ENCODE results near the gene NME5.
A peak's percentile ranks its signal among the peaks of the same experiment; 100 is the strongest.
"Not testable (repeated sequence)": the region's sequence is repeated elsewhere in the genome, so short reads cannot be mapped to it uniquely, and the experiment has no call there.

Gene NME5

GRCh38 chr5:138163721-138164120 is 24.5 kb upstream of the NME5 start:
- no peaks in the 10 kb centered on the region for H3K27me3 ChIP-seq (ENCODE audit: control insufficient read depth, insufficient read depth, low read length)
- peaks cover 79% of the 10 kb centered on the region for H3K36me3 ChIP-seq (ENCODE audit: control insufficient read depth, insufficient read depth, low read length)
- H3K9ac ChIP-seq (ENCODE audit: low read depth, low read length) = no peak overlapping the region
- H3K4me1 ChIP-seq (ENCODE audit: control insufficient read depth, insufficient read depth, low read length) = no peaks in the 10 kb centered on the region
- H3K4me3 ChIP-seq (ENCODE audit: low read depth, low read length) = no peak overlapping the region
- H3K9me3 ChIP-seq (ENCODE audit: control insufficient read depth, insufficient read depth, low read length) = no peaks in the 10 kb centered on the region

- Histone ChIP-seq H3K36me3 (ENCODE audit: control insufficient read depth, insufficient read depth, low read length) (peaks cover 72% of the 10 kb centered on the region), H3K4me3 (ENCODE audit: low read depth, low read length) (no peak overlapping the region), H3K27me3 (ENCODE audit: control insufficient read depth, insufficient read depth, low read length) (no peaks in the 10 kb centered on the region), H3K9me3 (ENCODE audit: control insufficient read depth, insufficient read depth, low read length) (no peaks in the 10 kb centered on the region), H3K4me1 (ENCODE audit: control insufficient read depth, insufficient read depth, low read length) (no peaks in the 10 kb centered on the region), H3K9ac (ENCODE audit: low read depth, low read length) (no peak overlapping the region)
Observed at GRCh38 chr5:138160706-138161105, 21.5 kb upstream of the NME5 start.

GRCh38 chr5:138159666-138160065 is 20.4 kb upstream of the NME5 start:
- Histone ChIP-seq H3K4me1 (ENCODE audit: control insufficient read depth, insufficient read depth, low read length) (no peaks in the 10 kb centered on the region), H3K9ac (ENCODE audit: low read depth, low read length) (no peak overlapping the region), H3K4me3 (ENCODE audit: low read depth, low read length) (no peak overlapping the region), H3K9me3 (ENCODE audit: control insufficient read depth, insufficient read depth, low read length) (no peaks in the 10 kb centered on the region), H3K27me3 (ENCODE audit: control insufficient read depth, insufficient read depth, low read length) (no peaks in the 10 kb centered on the region), H3K36me3 (ENCODE audit: control insufficient read depth, insufficient read depth, low read length) (peaks cover 66% of the 10 kb centered on the region)

DNA sequence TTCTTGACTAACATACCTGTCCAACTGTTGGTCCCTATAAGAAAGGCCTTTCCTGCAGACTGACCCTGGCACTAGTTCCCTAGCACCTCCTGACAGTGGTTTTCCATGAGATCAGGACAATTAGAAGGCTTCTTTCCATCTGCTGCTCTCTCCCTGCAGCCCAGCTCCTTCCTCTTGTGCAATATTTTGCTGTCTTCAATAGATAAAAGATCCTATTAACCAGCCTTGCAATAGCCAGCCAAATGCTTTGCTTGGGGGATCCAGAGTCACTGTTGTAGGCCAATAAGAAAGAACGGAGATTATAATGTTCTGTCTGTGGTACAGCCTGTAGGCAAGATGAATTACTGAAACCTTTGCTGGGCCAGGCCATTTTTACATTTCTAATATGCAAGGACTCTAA is 18.4 kb upstream of the NME5 start:
- H3K27me3 ChIP-seq (ENCODE audit: control insufficient read depth, insufficient read depth, low read length) = no peaks in the 10 kb centered on the region
- no peaks in the 10 kb centered on the region for H3K4me1 ChIP-seq (ENCODE audit: control insufficient read depth, insufficient read depth, low read length)
- no peak overlapping the region for H3K4me3 ChIP-seq (ENCODE audit: low read depth, low read length)
- H3K9ac ChIP-seq (ENCODE audit: low read depth, low read length) = no peak overlapping the region
- H3K36me3 ChIP-seq (ENCODE audit: control insufficient read depth, insufficient read depth, low read length) = peaks cover 47% of the 10 kb centered on the region
- H3K9me3 ChIP-seq (ENCODE audit: control insufficient read depth, insufficient read depth, low read length) = no peaks in the 10 kb centered on the region

DNA sequence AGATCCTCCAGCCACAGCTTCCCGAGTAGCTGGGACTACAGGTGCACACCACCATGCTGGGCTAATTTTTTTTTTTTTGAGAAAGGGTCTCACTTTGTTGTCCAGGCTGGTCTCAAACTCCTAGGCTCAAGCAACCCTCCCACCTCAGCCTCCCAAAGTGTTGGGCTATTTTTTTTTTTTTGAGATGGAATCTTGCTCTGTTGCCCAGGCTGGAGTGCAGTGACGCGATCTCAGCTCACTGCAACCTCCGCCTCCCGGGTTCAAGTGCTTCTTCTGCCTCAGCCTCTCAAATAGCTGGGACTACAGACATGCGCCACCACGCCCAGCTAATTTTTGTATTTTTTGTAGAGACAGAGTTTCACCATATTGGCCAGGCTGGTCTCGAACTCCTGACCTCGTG is 16.7 kb upstream of the NME5 start:
- H3K9me3 ChIP-seq (ENCODE audit: control insufficient read depth, insufficient read depth, low read length); H3K4me1 ChIP-seq (ENCODE audit: control insufficient read depth, insufficient read depth, low read length); H3K9ac ChIP-seq (ENCODE audit: low read depth, low read length); H3K4me3 ChIP-seq (ENCODE audit: low read depth, low read length); H3K27me3 ChIP-seq (ENCODE audit: control insufficient read depth, insufficient read depth, low read length): not testable (repeated sequence)
- peaks cover 31% of the 10 kb centered on the region for H3K36me3 ChIP-seq (ENCODE audit: control insufficient read depth, insufficient read depth, low read length)

DNA sequence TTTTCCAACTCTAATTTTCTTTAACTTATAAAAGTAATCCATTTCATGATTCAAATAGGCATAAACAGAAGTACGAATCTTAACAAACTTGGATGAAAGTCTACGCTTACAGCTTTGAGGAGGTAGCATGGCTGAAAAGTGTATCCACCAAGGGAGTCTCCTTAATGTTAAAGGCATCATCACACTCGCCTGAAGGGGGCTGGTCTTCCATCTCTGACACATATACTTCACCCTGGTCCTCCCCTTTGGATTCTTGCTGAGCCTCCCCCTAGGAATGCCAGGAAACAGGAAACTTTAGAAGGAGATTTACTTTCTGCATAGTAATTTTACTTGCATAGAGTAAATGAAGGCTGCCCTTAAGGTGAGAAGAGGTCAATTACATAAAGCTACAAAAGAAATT is 10.3 kb upstream of the NME5 start:
- H3K9me3 ChIP-seq (ENCODE audit: control insufficient read depth, insufficient read depth, low read length) = no peaks in the 10 kb centered on the region
- no peak overlapping the region for H3K9ac ChIP-seq (ENCODE audit: low read depth, low read length)
- H3K4me3 ChIP-seq (ENCODE audit: low read depth, low read length) = no peak overlapping the region
- H3K4me1 ChIP-seq (ENCODE audit: control insufficient read depth, insufficient read depth, low read length) = no peaks in the 10 kb centered on the region
- no peaks in the 10 kb centered on the region for H3K36me3 ChIP-seq (ENCODE audit: control insufficient read depth, insufficient read depth, low read length)
- H3K27me3 ChIP-seq (ENCODE audit: control insufficient read depth, insufficient read depth, low read length) = no peaks in the 10 kb centered on the region

- Histone ChIP-seq H3K36me3 (ENCODE audit: control insufficient read depth, insufficient read depth, low read length) (no peaks in the 10 kb centered on the region), H3K4me3 (ENCODE audit: low read depth, low read length) (no peak overlapping the region), H3K9me3 (ENCODE audit: control insufficient read depth, insufficient read depth, low read length) (no peaks in the 10 kb centered on the region), H3K4me1 (ENCODE audit: control insufficient read depth, insufficient read depth, low read length) (no peaks in the 10 kb centered on the region), H3K27me3 (ENCODE audit: control insufficient read depth, insufficient read depth, low read length) (no peaks in the 10 kb centered on the region), H3K9ac (ENCODE audit: low read depth, low read length) (no peak overlapping the region)
Observed at GRCh38 chr5:138148811-138149210, 9.6 kb upstream of the NME5 start.

DNA sequence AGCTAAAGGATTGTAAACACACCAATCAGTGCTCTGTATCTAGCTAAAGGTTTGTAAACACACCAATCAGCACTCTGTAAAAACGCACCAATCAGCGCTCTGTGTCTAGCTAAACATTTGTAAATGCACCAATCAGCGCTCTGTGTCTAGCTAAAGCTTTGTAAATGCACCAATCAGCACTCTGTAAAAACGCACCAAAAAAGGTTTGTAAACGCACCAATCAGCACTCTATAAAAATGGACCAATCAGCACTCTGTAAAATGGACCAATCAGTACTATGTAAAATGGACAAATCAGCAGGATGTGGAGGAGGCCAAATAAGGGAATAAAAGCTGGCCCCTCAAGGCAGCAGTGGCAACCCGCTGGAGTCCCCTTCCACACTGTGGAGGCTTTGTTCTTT is 4.3 kb upstream of the NME5 start:
- not testable (repeated sequence) for H3K9me3 ChIP-seq (ENCODE audit: control insufficient read depth, insufficient read depth, low read length); H3K4me1 ChIP-seq (ENCODE audit: control insufficient read depth, insufficient read depth, low read length); H3K4me3 ChIP-seq (ENCODE audit: low read depth, low read length); H3K36me3 ChIP-seq (ENCODE audit: control insufficient read depth, insufficient read depth, low read length); H3K27me3 ChIP-seq (ENCODE audit: control insufficient read depth, insufficient read depth, low read length); H3K9ac ChIP-seq (ENCODE audit: low read depth, low read length)

DNA sequence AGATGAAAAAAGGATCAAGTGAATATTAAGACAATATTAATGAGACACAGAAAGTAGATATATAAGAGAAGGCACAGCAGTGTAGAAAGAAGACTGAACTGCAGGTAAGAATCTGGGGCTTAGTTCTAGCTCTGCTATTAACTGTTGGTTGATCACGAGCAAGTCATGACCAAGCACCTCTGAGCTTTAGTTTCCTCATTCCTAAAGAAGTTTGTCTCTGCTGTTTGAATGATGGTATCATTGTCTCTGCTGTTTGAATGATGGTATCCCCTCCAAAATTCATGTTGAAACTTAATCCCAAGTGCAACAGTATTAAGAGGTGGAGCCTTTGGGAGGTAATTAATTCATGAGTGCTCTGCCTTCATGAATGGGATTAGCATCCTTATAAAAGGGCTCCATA is 2.5 kb upstream of the NME5 start:
- H3K36me3 ChIP-seq (ENCODE audit: control insufficient read depth, insufficient read depth, low read length) = no peaks in the 10 kb centered on the region
- H3K9me3 ChIP-seq (ENCODE audit: control insufficient read depth, insufficient read depth, low read length) = no peaks in the 10 kb centered on the region
- no peak overlapping the region for H3K9ac ChIP-seq (ENCODE audit: low read depth, low read length)
- no peaks in the 10 kb centered on the region for H3K27me3 ChIP-seq (ENCODE audit: control insufficient read depth, insufficient read depth, low read length)
- H3K4me3 ChIP-seq (ENCODE audit: low read depth, low read length) = no peak overlapping the region
- no peaks in the 10 kb centered on the region for H3K4me1 ChIP-seq (ENCODE audit: control insufficient read depth, insufficient read depth, low read length)

DNA sequence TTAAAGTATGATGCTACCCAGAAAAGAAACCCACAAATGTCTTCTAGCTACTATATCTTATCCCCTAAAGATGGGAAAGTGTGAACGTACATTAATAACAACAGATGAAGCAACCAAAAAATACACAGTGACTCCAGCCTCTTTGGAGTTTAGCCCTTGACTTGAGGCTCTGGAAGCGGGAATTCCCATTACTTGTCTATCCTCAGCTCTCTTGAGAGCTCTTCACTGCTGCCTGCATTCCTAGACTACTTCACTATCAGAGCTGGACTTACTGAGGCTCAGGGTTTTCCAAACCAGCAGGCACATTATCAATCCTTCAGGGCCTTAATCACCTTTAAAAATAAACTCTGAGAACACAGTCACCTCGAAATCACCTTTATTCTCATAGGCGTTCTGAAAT is 1.0 kb upstream of the NME5 start:
- Histone ChIP-seq H3K4me3 (ENCODE audit: low read depth, low read length) (no peak overlapping the region), H3K27me3 (ENCODE audit: control insufficient read depth, insufficient read depth, low read length) (no peaks in the 10 kb centered on the region), H3K9me3 (ENCODE audit: control insufficient read depth, insufficient read depth, low read length) (no peaks in the 10 kb centered on the region), H3K9ac (ENCODE audit: low read depth, low read length) (no peak overlapping the region), H3K4me1 (ENCODE audit: control insufficient read depth, insufficient read depth, low read length) (no peaks in the 10 kb centered on the region), H3K36me3 (ENCODE audit: control insufficient read depth, insufficient read depth, low read length) (no peaks in the 10 kb centered on the region)

GRCh38 chr5:138139781-138140090 is 508 bp upstream of the NME5 start:
- H3K36me3 ChIP-seq (ENCODE audit: control insufficient read depth, insufficient read depth, low read length) = no peaks in the 10 kb centered on the region
- H3K27me3 ChIP-seq (ENCODE audit: control insufficient read depth, insufficient read depth, low read length) = no peaks in the 10 kb centered on the region
- H3K4me3 ChIP-seq (ENCODE audit: low read depth, low read length) = peak overlapping the region; percentile 74
- H3K9ac ChIP-seq (ENCODE audit: low read depth, low read length) = no peak overlapping the region
- H3K9me3 ChIP-seq (ENCODE audit: control insufficient read depth, insufficient read depth, low read length) = no peaks in the 10 kb centered on the region
- no peaks in the 10 kb centered on the region for H3K4me1 ChIP-seq (ENCODE audit: control insufficient read depth, insufficient read depth, low read length)

DNA sequence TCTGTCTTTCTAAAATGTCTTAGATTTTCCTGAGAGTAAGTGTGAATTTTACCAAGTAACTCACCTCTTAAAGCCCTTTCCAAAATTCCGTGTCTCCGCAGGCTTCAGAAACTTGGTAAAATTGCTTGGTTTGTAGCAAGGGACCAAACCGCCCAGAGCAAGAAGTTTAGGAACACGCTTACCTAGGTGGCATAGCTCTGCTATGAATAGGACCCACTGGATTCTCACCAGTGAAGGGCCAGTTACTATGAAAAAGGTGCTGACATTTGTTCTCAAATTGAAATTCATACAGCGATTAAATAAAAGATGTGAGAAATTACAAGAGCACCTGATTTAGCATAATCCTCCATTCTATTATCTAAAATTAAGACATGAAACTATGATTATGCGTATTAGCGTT is 6.7 kb downstream of the NME5 start:
- H3K4me3 ChIP-seq (ENCODE audit: low read depth, low read length) = peak overlapping the region; percentile 49
- no peaks in the 10 kb centered on the region for H3K36me3 ChIP-seq (ENCODE audit: control insufficient read depth, insufficient read depth, low read length)
- H3K4me1 ChIP-seq (ENCODE audit: control insufficient read depth, insufficient read depth, low read length) = no peaks in the 10 kb centered on the region
- no peaks in the 10 kb centered on the region for H3K27me3 ChIP-seq (ENCODE audit: control insufficient read depth, insufficient read depth, low read length)
- no peaks in the 10 kb centered on the region for H3K9me3 ChIP-seq (ENCODE audit: control insufficient read depth, insufficient read depth, low read length)
- no peak overlapping the region for H3K9ac ChIP-seq (ENCODE audit: low read depth, low read length)

GRCh38 chr5:138129347-138129746 is 9.9 kb downstream of the NME5 start:
- H3K36me3 ChIP-seq (ENCODE audit: control insufficient read depth, insufficient read depth, low read length) = no peaks in the 10 kb centered on the region
- no peaks in the 10 kb centered on the region for H3K4me1 ChIP-seq (ENCODE audit: control insufficient read depth, insufficient read depth, low read length)
- H3K27me3 ChIP-seq (ENCODE audit: control insufficient read depth, insufficient read depth, low read length) = no peaks in the 10 kb centered on the region
- no peak overlapping the region for H3K9ac ChIP-seq (ENCODE audit: low read depth, low read length)
- no peaks in the 10 kb centered on the region for H3K9me3 ChIP-seq (ENCODE audit: control insufficient read depth, insufficient read depth, low read length)
- H3K4me3 ChIP-seq (ENCODE audit: low read depth, low read length) = no peak overlapping the region

Data from iPS-15b (cell line).